Measurements from ENCODE around the gene CHST11.
A peak's percentile ranks its signal among the peaks of the same experiment; 100 is the strongest.
"Not testable (repeated sequence)": the region's sequence is repeated elsewhere in the genome, so short reads cannot be mapped to it uniquely, and the experiment has no call there.

The CHST11 gene

DNA sequence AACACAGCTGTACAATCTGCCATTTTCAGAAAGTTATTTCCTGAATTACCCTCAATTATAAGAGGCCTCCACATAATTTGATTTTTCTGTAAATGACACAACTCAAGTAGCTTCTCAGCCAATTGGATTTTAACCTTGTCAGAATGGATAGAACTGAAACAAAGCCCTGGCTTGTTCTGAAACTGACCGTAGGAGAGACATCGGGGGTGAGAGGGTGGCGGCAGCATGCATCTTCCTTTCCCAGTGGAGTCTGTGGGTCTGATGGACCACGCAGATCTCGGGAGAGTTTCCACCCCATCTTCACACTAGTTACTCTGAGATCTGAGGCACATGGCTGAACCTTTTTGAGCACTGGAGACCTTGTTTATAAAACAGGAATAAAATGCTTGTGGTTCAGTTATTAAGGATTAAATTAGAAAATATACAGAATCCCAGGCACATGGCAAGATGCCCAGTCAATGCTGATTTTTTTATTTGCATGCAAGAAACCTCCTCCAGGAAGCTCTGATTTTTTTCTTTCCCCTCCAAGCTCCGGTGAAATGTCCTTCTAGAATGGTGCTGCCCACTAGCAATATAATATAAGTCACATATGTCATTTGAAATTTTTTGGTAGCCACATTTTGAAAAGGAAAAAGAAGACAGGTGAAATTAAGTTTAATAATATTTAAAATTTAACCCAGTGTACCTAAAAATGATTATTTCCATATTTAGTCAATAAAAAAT, 153.9 kb downstream of the CHST11 start:
- DNase-seq: no peak

DNA sequence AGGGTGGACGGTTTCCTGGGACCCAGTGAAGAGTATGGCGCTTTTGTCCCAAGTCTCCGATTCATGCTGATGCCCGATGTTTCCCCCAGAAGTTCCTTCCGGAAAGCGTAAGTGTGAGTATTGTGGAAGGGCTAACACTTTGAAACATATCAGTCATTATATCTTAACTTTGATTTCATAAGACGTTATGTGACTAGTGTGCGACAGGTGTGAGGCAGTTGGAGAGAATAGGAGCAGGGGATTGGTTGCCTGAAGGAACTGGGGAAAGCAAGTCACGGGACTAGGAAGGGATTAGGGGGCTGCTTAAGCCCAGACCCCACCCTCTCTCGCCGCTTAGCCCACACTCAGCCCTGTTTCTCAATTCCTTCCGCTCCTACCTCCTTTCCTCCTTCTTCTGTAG, 154.9 kb downstream of the CHST11 start:
- no peak for DNase-seq

DNA sequence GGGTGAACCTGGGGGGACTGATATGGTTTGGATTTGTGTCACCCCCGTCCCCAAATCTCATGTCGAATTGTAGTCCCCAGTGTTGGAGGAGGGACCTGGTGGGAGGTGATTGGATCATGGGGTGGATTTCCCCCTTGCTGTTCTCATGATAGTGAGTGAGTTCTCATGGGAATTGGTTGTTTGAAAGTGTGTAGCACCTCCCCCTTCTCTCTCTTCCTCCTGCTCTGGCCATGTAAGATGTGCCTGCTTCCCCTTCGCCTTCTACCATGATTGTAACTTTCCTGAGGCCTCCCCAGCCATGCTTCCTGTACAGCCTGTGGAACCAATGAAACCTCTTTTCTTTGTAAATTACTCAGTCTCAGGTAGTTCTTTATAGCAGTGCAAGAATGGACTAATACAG, 156.6 kb downstream of the CHST11 start:
- not testable (repeated sequence) for DNase-seq

DNA sequence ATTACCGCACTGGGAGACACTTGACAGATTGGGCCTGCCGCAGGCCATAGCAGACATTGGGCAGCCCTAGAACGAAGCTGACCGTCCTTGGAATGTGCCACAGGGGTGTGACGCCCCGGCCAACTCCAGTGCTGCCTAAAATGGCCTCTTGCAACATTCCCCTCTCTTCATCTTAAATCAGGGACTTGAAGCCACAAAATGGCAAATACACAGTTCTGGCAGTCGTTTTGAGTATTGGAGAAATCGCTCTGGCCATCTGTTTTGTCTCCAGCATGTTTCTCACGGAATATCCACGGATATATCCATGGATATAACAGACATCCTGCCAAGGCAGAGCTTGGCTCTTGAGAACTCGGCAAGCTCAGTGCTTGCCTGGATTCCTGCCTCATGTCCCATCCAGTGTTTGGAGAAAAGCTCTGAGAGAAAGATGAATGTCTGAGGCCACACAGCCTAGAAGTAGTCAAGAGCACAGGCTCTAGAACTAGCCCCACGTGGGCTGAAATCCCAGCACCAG, 158.4 kb downstream of the CHST11 start:
- DNase-seq: no peak

- no peak for DNase-seq
These were observed 161.9 kb downstream of the CHST11 start for GRCh38 chr12:104618691-104619090.

- no peak for DNase-seq
These were observed 162.6 kb downstream of the CHST11 start for GRCh38 chr12:104619305-104619704.

DNA sequence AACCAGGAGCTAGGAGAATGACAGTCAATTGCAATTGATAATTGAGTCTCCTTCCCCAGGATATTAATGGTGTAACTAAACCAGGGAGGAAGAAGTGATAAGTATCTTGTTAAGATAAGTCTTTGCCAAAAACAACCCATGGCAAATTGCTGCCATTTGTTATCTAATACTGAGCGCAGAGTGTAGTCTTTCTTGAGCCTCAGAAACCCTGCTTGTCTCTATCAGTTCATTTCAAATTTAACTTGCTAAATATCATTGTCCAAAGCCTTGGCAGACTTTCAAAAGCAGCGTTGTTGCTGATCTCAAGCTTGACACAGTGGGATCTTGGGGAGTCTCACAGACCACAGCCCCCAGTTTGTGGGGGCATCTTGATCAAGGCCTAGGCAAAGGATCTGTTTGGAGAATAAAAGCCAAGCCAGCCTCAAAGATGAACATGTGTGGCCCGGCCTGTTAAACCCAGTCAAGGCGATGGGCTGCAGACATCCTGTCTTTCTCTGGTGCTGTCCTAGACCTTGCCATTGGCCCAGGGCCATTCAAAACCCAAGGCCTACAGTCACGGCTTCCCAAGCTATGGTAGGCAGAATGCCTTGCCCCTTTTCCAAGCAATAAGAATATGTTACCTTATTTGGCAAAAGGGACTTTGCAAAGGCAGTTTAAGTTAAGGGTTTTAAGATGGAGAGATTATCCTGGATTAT, 164.2 kb downstream of the CHST11 start:
- DNase-seq: no peak

- peak in 1 of 2 experiments; percentile 23 for DNase-seq
These were observed 166.2 kb downstream of the CHST11 start for GRCh38 chr12:104622928-104623327.

- DNase-seq: no peak
These were observed 167.1 kb downstream of the CHST11 start for GRCh38 chr12:104623883-104624282.

DNA sequence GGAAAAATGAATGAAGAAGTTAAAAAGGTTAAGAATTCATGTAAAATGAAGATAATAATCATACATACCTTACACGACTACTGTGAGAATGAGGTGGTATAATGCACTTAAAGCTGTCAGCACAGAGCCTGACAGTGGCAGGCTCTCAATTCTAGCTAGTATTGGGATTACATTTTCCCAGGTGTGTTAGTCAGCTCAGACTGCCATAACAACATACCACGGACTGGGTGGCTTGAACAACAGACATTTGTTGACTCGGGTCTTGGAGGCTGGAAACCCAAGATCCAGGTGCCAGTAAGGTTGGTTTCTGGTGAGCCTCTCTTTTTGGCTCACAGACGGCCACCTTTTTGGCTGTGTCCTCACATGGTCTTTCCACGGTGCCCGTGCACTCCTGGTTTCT, 167.8 kb downstream of the CHST11 start:
- no peak for DNase-seq

GRCh38 chr12:104626069-104626837, 169.5 kb downstream of the CHST11 start:
- DNase-seq: peak; percentile 64 to 80

DNA sequence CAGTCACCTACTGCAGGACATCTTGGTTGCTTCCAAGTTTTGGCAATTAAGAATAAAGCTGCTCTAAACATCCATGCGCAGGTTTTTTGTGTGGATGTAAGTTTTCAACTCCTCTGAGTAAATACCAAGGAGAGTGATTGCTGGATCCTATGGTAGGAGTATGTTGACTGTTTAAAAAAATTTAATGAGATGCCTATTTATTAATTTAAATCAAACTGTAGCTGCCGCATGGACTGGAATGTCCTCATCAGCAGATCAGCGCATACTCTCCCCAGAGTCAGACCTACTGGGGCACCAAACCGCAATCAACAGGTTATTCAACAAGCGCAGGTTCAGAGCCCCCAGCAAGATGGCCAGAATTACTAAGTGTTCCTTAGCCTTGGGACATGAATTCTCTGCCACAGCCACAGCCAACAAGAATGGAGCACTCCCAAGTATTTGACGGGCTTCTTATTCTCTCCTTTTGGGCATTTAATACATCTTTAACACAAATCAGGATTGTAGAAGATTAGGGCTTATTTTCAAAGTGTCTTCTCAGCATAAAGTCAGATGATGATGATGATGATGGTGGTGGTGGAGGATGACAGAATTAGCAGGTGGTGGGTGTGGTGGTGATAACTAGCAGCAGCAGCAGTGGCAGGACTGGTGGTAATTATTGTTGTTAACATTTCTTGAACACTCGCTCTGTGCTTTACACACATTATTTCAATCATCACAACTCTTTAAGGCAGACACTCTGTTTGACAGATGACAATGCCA, 170.7 kb downstream of the CHST11 start:
- DNase-seq: peak in 1 of 2 experiments; percentile 9

DNA sequence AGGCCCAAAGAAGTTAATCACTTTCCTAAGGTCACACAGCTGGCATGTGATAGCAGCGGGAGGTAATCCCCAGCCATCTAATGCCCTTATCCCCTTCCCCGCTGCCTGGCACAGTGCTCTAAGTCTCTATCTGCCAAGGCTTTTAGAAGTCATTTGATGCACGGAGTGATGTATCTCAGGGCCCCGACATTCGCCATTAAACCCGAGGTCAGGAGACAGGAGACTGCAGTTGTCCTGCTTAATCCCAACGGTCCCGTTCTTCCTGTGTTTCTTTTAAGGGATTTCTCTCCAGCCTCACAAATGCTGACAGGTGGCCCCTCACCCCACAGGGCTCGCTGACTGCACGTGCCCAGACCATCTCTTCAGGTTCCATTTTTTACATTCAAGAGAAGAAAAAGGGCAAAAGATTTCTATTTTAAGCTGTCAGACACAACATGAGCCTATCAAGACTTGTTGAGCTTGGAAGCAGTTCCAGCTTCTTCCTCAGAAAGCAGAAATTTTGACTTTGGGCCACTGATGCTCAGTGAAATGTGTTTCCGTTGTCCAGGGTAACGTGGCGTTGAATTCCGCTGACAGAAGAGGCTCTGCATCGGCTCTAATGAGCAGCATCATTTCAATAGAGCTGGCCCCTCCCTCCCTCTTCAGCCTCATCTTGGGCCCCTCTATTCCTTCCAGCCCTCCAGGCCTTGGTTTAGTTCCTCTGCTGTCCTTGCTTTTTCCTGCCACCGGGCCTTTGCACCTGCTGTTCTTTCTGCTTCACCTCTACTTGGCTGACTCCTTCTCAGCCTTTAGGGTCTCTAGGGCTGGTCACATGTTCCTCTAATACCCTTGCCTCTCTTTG, 171.5 kb downstream of the CHST11 start:
- no peak for DNase-seq

- no peak for DNase-seq
These were observed 172.0 kb downstream of the CHST11 start for GRCh38 chr12:104628831-104629135.

DNA sequence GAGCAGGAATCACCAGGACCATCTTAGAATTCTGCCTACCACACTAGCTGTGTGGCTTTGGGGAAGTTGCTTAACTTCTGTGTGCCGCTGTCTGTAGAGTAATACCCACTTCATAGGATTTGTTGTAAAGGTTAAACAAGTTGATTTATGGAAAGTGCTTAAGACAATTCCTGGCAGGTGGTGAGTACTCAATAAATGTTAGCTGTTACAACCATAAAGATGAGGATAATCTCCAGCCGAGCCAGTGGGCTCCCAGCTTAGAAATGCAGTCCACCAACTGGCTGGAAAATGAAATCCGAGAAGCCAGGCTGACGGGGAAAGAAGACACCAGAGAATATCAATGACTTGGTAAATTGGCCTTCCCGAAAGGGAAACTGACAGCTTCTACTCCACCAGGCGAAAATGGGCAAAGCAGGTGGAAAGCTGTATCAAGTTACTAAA, 173.5 kb downstream of the CHST11 start:
- peak; percentile 73 to 81 for DNase-seq

GRCh38 chr12:104631867-104632266, 175.1 kb downstream of the CHST11 start:
- DNase-seq: no peak

DNA sequence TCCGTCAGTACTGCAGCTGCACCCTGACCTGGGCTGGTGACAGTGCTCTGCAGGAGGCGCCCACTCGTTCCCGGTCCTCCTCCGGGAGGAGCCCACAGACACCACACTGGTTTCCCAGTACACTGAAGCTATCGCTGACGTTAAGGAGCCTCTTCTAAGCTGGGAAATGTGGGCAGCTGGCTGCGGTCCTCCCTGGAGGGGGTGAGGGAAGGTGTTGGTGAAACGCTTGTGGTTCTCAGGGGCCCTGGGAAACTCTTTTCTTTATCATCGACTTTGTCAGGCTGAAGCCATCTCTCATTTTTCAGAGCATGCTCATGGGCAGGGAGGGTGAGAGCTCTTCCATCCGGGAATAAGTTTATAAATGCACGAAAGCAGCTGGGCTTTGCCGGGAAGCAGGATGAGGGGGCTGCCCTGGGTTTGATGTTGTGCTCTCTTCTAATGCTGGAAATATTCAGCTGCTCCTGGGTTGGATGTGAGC, 176.0 kb downstream of the CHST11 start:
- no peak for DNase-seq

- DNase-seq: no peak
These were observed 177.3 kb downstream of the CHST11 start for GRCh38 chr12:104634044-104634443.

GRCh38 chr12:104634852-104635251, 178.1 kb downstream of the CHST11 start:
- no peak for DNase-seq

- DNase-seq: no peak
These were observed 179.0 kb downstream of the CHST11 start for GRCh38 chr12:104635607-104636343.

DNA sequence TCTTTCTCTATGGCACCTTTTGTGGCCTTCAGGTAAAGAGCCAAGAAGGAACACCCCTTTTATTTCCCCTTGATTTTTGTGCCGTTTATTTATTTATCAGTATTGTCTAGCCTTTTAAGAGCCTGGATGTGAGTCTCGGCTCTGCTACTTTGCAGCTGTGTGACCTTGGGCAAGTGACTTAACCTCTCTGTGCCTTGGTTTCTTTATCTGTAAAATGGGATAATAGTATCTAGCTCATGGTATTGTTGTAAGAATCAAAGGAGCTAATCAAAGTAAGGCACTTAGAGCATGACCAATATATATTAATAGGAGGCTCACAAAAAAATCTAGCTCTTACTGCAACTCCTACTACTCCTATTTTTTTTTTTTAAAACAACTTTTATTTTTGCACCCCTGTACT, 179.7 kb downstream of the CHST11 start:
- DNase-seq: no peak
